T-helper 1 cell (primary cell): ENCODE measurements around the gene GSG1.

Source experiments
- DNase-seq, 5 donors: peaks; one replicate each; pipeline ENCODE4 v3.0.0-alpha.2; 2012 to 2020

GSG1 gene

DNA sequence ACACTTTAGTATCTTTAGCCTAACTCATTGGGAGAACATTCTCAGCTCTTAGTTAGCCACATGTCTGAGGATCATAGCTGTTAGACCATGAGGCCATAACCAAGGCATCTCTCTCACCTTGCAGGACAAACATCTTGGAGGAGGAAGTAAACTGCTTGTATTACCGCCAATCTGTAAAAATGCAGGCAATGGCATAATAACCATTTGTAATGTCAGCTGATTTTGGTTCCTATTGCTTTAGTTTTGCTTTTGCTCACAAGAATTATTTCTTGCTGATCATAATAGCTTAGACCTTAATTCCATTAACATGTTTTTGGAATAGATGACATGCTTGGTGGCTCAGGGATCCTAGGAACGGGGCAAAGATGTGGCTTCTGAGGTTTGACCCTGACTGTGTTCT lies 16.4 kb upstream of the GSG1 start:
- no peak for DNase-seq

GRCh38 chr12:13117029-13117428 lies 13.6 kb upstream of the GSG1 start:
- DNase-seq: no peak

DNA sequence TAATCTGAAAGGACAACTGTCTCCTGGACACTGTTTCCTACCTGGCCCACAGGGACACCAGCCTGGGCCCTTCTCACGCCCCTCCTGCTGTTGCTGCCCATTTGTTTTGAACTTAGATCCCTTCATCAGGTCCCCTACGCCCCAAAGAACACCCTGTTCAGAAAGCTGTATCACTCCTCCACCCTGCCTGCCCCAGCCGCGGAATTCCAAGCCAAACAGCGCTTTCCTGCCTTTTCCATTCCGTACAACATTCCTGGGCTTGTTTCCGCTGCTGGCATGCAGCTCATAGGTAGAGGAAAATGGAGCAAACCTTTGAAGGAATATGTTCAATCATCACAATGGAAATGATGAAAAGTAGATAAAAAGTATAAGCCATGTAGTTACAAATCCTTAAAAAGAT lies 12.8 kb upstream of the GSG1 start:
- no peak for DNase-seq

DNA sequence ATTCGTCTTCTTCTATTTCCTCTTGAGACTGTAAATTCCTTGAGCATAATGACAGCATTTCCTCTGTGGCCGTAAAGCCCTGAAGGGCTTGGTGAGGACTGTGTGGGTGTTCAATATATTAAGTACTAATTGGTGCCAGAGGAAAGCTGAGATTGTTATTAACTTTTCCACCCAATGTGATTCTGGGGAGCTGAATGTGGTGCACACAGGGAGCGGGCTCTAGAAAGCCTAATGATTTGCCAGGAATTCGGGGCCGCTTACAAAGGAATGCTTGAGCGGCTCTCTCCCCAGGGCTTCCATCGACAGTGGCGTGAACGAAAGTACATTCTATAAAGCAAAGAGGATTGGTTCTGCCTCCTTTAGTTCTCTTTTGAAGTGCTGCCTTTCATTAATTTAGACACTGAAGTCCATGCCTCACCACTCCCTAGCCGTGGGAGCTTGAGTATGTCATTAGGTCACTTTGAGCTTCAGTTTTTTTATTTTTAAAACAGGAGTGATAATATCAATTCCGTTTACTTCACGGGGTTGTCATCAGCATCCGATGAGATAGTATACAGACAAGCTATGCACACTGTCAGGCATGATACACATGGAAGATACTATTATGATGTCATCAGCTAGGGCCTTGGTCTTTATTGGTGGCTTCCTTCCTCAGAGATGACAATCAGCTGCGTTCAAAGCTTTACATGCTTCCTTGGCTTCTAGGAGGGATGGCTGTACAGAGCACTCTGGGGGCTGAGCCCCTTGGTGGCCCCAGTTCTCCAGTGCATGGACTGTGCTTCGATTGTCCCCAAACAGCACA lies 11.0 kb upstream of the GSG1 start:
- no peak for DNase-seq

DNA sequence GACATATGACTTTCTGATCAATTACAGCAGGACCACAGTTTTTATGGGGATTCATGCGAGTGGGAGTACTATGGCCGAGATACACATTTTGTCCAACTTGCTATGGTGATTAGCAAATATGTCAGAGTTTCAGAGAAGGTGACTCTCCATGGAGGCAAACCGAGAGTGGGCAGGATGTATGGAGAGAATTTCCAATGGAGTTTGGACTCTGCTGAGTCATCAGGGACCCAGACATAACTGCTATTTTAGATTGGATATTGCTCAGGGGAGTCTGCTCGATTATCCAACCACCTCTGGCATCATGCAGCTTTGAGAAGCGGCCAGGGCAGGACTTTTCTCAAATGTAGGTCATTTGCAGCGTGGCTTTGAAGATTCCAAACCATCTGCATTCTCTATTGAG lies 9.5 kb upstream of the GSG1 start:
- no peak for DNase-seq

DNA sequence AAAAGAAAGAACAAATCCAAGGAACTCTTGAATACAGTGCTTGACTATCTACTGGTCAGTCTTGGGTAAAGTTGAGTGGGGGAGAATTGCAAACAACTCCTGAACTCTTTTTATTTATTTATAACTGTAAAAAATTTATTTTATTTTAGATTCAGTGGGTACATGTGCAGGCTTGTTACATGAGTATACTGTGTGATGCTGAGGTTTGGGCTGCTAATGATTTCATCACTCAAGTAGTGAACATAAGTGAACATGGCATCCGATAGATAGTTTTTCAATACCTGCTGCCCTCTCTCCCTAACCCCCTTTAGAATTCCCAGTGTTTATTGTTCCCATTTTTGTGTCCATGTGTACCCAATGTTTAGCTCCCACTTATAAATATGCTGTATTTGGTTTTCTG lies 3.2 kb upstream of the GSG1 start:
- no peak for DNase-seq

DNA sequence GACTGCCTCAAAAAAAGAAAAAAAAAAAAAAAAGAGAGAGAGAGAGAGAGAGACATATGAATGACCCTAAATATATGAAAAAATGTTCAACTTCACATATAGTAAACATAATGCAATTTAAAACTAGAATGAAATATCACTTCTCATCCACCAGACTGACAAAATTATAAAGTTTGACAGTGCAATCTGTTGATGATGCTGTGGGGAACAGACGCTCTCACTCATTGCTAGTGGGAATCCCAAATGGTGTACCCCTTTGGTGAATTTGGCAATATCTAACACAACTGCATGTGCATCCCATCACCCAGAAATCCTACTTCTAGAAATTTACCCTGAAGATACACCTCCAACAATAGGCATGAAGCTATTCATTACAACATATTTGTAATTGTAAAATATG lies 2.3 kb upstream of the GSG1 start:
- no peak for DNase-seq

- no peak for DNase-seq
These were observed 942 bp upstream of the GSG1 start for GRCh38 chr12:13104409-13104808.

- no peak for DNase-seq
These were observed 839 bp downstream of the GSG1 start for GRCh38 chr12:13102461-13103195.

DNA sequence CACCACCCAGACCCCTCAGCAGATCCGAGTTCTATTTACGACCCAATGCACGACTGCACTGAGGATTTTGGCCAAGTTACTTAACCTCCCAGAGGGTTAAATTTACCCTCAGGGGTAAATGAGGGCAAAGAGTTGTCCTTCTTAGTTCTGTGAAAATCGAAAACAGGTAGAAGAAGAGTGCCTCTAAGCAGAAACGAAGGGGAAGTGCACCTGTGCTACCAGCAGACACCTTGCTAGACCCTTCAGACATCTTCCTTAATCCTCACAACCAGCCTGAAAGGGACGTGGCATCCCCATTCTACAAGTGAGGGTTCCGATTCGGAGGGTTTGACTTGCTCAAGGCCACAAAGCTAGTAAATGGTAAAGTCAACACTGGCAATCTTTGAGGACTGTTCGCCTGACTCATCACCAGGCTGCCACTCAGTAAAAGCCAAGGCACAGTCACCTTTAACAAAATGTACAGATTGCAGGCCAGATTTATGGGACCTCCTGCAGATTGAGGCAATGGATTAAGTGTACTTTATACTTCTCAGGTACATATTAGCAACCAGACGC lies 1.6 kb downstream of the GSG1 start:
- peak in 1 of 5 donors; percentile 22 for DNase-seq

DNA sequence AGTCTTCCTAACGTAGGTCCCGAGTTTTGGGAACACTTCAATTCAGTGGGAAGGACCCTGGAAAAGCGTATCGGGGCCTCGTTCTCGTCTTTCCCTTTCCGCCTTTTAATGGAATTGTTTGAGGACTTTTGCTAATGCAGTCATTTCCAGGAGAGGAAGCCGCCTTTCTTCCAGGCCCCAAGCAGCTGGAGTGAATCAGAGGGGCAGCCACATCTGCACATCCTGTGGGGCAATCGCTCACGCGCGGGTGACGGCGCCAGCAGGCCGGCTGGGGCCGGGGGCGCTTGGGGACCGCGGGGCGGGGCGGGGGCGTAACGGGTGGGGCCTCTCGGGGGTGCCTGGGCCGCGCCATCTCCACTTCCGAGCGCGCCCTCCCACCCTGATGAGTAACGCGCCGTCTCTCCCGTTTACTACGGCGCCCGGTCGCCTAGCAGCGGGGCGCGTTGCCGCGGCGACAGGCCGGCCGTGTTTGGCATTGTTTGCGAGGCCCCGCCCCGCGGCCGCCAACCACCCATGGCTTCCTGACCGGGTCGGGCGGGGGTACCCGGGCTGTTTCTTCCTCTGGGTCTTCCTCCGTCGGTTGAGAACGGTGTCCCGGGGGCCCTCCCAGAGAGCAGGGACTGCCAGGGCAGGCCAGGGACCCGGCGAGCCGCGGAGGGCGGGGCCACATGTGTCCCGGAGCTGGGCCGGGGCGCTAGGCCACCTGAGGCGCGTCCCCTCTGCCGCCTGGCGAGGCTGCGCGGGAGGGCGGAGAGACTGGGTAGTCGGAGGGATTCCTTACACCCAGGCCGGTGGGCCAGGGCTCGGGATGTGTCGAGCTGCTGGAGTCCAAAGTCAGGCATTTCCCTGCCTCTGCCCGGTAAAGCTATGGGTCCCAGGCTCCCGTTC lies 2.3 kb downstream of the GSG1 start:
- DNase-seq: peak; percentile 87 to 94 (median 90)

- DNase-seq: no peak
These were observed 2.9 kb downstream of the GSG1 start for GRCh38 chr12:13100605-13100881.

- DNase-seq: no peak
These were observed 3.4 kb downstream of the GSG1 start for GRCh38 chr12:13099844-13100604.

DNA sequence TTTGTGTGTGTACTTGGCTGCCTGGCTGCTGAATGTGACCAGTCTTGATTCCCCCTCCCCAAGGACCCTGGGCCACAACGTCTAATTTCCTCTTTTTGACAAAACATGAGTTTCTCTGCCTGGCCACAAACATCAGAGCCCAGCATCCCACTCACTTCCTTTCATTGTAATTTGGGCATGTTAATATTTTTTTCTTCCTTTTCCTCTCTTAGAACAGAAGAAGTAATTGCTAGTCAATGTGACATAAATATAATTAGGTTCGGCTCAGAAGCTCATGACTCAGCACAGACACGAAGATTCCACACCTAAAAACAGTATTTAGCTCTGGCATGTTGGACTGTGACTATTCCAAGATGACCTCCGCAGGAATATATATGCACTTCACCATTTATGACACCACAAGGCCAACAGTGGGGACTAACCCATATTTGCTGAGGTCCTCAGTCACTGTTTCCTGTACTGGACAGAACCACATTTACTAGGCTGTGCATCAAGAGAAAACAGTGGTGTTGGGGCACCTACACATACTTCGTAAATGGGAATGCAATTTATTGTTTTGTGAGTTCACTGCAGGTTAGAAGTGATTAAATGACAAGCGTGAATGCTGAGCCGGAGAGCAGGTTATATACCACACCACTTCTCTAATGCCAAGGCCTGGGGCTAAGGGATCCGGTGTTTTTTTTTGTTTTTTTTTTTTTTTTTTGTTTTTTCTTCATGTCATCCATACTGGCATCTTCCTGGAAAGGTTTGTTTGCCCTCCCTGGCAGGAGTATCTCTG lies 4.2 kb downstream of the GSG1 start:
- no peak for DNase-seq

GRCh38 chr12:13097491-13098011 lies 5.9 kb downstream of the GSG1 start:
- DNase-seq: no peak

DNA sequence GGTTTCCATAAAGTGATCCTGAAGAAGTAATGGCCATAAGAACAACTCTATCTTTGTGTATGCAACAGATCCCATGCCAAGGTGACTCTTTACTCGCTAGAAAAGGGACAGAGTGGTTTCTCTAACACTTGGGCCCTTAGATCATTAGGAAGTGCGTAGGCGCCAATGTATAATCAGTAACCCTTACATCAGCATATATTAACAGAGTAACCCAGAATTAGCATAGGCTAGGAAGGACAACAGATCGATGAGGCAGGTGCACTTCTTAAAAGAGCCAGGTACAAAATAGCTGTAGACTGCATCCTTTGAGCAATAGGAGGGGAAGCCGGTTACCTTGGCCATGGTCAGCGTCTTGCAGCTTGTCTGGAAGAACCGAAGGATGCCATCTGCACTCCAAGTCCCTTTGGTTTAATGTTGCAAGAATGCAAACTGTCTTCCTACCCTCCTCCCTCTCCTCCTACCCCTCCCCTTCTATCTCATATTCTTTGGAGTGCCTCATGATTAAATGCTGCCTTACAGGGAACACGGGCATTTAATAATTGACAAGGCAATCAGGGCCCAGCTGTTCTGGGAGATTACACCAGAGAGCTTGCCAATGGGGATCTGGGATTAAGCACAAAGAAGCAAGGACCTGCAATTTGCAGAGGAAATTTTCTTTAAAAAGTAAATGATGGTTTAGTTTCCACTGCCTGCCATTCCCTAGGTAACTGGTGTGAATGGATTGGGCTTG lies 8.0 kb downstream of the GSG1 start:
- no peak for DNase-seq

DNA sequence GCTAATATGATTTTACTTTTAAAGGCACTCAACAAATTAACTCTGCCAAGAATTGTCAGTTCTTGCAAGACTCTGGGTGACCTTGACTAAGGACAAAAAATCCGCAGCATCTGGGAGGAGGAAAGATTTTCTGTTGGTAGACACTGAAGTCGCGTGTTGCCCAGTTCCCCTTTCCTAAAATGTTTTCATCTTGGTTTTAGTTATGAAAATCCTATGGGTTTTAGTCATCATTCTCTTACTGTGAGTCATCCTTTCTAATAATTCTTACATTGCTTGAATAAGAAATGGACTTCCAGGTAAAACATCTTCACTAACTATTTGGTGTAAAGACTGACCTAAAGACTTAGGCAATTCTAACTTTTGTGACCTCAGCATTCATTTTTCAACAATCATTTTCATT lies 9.1 kb downstream of the GSG1 start:
- no peak for DNase-seq

GRCh38 chr12:13093848-13094220 lies 9.6 kb downstream of the GSG1 start:
- no peak for DNase-seq

DNA sequence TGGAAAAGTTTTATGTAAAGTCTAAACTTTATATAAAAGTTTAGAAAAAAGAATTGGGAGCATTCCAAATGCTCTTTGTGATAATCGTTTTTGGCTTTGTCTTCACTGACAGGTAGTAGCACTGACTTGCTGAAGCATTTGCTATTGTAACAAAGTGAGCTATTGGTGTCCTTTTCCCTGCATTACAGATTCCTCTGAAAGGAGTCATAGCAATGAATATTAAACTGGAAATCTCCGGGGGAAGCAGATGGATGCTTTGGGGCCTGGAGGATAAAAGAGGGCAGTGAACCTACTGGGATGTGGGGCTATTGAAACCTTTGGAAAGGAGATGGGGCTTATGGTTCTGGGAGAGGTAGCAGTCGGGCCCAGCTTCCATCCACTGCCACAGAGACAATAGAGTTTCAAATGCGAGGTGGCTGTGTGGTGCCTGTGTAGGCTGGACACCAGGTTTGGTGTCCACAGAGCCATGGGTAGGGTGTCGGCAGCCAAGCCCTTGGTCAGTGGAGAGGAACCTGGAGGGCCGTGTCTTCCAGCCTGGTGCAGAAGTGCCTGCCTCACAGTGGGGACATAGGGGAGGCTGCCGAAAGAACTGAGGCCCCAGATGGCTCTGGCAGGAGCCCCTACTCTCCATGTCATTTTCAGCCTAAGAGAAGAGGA lies 10.1 kb downstream of the GSG1 start:
- DNase-seq: no peak

- no peak for DNase-seq
These were observed 11.6 kb downstream of the GSG1 start for GRCh38 chr12:13091832-13092231.
